GM04504 (cell line): Measurements from ENCODE around the gene FMN2.

Source experiments
- DNase-seq: peaks from one replicate; pipeline ENCODE4 v3.0.0-alpha.2; 2012; ENCODE audit warnings: low read depth

Gene FMN2

DNA sequence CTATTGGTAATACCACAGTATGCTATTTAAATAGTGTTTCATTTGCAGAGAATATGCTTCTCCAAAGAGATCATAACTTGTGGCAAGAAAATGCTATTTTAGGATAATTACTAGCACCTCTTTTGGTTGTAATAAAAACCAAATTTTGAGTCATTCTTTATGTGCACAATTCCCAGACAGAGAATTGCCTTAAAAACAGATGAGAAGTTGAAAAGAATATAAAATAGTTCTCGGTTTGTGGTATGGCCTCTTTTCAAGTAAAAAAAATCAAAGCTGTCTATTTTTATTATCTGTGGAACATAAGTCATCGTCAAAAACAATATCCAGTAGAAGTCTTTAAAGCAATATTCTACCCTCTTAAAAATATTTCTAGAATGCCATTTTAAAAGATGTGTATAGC, 334.4 kb downstream of the FMN2 start:
- no peak for DNase-seq

DNA sequence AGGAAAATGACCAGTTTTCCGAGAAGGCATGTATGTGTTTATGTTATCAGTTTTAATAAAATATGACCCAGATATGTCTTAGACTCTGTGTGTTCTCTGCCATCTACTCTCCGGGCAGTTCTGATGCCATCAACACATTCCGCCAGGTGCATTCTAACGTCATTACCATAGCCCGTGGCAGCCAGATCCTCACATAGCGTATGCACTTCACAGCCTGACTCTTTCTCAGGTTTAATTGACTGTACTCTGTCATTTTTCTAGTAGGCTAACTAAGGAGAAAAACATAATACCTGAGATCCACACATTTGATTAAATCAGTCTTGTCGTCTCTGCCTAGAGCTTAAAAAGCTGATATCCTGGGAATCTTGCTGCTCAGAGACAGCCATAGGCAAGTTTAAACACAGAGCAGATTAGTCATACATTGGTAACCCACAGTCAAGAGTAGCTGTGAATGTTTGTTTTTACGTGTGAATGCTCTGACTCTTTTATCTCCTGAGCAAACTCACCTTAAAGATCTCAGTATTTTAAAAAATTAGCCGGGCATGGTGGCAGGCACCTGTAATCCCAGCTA, 344.4 kb downstream of the FMN2 start:
- DNase-seq, result no peak

DNA sequence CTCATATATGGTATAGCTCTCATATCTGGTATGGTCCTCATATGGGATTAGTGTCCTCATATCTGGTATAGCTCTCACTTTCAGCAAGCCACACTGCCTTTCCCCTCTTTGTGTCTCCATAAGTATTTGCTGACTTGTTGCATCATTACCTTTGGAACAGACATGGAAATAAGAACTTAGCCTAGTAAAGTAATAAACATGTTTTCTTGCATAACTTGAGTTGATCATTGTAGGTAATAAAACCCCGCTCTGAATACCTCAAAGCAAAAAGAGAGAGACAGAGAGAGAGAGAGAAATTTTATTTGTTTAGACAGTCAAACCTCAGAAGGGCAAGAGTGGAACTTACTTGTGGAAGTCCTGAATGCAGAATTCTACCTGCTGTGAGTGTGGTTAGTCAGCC, 350.0 kb downstream of the FMN2 start:
- no peak for DNase-seq

DNA sequence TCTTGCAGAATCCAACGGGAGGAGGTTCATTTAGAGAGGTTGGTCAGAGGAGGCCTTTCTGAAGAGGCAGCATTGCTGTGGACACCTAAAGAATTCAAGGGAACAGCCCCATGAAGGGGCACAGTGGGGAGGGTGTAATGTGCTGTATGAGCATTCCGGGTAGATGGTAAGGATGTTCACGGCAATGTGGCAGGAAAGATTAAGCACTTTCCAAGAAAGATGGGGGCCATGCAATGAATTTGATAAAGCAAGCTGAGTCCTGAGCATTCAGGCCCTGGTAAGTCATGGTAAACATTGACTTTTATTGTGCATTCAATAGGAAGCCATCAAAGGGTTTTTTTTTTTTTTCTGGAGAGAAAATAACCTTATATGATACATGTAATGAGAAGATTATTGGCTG, 353.7 kb downstream of the FMN2 start:
- DNase-seq, result no peak

DNA sequence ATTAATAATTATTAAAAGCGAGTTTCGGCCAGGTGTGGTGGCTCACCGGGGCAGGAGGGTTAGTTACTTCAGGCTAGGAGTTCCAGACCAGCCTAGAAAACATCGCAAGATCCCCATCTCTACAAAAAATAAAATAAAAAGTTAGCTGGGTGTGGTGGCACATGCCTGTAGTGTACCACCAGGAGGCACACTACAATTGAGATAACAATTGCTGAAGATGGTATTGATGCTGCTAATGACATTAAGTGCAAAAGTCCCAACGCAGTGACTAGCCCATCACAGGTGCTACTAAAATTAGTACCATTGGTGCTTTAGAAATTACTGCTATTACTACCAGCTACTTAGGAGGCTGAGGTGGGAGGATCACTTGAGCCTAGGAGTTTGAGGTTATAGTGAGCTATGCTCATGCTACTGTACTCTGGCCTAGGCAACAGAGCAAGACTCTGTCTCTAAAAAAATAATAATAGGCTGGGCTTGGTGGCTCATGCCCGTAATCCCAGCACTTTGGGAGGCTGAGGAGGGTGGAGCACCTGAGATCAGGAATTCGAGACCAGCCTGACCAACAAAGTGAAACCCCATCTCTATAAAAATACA, 363.6 kb downstream of the FMN2 start:
- DNase-seq, result no peak

DNA sequence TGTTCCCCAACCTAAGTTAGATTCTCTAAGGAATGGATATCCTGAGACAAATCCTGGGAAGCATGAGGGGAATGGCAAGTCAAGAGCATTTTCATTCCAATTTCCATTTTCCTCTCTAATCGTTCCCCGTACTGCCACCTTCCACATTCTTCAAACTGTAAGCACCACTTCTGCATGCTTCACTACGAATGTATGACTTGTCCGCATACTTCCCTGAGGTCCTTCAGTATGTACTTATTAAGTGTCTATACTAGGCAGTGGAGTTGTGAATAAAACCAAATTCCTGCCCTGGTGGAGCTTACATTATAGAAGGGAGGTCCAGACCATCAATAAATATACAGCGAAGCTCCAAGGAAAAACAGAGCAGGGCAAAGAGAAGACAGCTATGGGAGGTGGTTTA, 365.5 kb downstream of the FMN2 start:
- no peak for DNase-seq

DNA sequence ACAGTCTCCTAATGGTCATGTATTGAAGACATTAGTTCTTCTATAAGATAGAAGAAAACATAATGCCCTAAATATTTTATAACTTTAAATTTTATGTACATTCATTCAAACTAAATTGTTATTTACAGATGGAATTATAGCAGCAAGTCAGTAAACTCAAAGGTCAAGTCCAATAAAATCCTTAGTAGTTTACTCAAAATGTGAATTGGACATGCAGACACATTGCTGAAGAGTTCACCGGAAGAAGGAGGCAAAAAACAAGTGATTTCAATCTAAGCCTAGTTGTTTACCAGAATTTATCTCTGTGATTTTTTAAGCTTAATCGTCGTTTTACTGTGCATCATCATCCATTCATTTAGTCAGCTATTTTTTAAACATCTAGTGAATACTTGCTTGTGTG, 370.6 kb downstream of the FMN2 start:
- no peak for DNase-seq

DNA sequence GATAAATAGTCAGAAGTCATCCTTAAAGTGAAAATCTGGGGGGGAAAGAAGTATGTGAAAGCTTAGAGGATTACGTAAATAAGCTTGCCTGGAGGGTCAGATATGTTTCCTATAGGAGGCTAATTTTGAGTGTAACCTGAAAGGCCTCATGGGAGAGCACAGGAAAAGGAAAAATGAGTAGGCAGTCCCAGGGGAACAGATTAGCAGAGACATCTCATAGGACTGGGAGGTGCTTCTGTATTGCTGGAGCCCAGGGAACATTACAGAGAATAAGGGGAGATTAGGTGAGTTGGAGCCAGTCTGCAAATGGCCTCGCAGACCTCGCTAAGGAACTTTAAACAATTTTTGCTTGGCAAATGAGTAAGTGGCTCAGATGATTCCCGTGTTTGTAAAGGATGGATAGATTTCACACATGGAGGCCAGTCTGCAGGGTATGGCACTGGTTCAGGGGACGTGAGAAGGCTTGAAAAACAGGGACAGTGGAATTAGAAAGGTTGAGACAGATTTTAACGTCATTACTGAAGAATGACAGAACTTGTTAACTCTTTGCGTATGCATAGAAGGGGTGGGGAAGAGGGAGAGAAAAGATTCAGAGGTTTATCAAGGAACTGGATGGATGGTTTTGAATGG, 371.2 kb downstream of the FMN2 start:
- no peak for DNase-seq

DNA sequence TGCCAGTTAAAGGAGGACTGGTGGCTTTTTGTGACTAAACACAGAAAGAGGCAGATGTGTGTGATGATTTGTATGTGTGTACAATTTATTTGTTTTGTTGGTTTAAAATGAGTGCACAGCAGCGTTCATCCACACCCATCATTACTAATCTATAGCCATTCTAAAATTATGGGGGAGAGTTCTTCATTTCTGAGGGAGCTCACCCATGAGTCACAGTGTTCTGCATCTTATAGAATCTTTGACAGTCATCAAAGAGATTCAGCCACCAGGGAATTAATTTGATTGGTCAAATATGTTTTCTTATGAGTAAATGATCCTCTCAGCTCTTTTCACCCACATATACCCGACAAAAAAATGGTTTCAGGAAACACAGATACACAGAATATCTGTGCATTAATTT, 372.4 kb downstream of the FMN2 start:
- DNase-seq, result no peak

DNA sequence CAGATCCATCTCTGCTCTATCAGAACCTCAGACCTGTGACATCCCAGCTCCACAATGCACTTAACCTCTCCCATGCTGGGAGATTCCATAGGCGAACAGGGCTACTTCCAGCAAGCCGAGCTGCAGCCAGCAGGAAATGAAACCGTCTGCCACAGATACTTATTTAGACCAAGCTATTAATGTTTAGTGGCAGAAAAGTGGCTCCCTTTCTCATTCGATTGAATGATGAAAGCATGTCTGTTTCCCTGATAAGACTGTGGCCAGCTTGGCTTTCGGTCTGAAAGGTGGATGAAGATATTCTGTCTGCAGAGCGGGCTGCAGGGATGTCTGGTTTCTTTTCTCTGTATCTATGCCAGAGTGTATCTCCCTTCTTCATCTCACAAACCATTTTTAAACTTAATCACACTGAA, 373.9 kb downstream of the FMN2 start:
- DNase-seq, result no peak

DNA sequence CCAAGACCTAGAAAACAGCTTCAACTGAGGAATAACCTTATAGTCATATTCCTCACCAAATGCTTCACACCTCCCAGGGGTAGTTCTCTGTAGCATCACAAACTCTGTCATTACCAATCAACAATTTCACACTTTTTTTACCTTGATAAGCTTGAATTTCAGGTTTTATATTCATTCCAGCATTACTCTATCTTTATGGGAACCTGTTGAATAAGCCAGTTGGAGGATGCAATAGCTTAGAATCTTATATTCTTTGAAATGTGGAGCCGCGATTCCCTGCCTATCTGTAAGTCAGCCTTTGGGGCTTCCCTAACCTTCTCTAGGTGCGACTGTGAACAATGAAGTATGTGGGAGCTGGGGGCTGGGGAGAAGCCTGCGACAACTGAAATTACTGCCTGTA, 374.8 kb downstream of the FMN2 start:
- DNase-seq, result no peak

DNA sequence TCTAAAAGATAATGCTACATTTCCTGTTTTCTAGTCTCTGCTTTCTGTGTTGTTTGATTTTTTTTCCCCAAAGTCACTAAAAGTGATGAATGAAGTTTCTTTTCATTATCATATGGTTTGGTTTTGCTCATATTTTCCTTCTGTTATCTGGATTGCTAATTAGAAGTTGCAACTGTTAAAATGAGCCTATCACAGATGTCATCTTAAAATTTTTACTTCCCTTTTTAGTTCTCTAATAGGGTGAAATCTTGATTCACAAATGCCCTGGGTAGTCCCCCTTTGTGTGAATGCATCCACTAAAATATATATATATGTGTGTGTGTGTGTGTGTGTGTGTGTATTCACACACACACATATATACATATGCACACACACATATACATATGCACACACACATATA, 376.2 kb downstream of the FMN2 start:
- DNase-seq, result no peak

DNA sequence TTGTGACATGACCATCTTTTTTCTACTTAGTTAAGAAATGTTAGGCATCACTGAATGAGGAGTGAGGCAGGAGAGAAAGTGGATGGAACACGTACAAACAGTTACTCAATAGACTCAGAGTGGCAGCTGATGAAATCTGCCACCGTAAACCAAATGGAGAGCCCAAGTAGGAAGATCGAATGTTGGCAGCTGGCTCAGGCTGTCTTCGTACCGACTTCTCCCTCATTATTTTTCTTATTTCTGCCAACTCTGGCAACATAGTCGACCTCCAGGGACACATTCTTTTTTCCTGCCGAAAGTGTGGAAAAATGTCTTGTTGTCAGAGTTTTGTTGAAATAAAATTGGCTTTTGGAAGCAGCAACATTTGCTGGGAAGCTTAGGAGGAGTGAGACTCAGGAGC, 377.0 kb downstream of the FMN2 start:
- DNase-seq, result peak; percentile 15

DNA sequence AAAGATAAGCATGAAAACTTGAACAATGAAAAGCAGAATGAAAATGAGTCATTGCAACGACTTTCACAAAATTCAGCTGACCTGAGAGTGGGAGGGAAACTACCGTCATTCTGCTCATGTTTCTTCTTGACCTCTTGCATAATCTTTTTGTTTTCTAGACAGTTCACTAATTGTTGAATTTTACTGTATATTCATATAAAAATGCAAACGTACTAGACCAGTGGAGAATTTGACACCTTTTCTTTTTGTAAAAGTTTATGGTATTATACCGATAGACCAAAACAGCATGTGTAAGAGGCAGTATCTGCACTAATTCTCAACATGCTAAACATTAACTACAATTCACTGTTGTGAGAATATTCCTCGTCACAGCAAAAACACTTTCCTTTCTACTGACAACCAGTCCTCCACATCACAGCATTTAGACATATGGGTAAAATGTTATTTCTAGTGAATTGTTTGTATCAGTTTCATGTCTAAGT, 382.5 kb downstream of the FMN2 start:
- DNase-seq, result no peak

DNA sequence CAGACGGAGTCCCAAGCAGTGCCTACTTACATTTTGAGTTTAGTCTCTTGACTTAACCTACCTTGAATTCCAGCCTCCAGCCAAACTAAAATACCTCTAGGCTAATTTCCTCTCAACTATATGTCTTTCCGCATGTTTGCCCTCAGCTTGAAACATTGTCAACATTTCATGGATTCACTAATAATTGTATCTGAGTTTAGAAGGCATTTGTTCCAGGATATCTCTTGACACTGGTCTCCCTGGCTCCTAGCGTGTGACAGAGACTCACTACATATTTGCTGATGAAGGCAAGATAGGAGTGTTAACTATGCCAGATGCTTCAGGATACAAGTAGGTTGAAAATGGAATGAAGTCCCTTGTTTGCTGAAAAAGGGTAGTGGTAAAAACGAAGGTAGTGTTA, 384.1 kb downstream of the FMN2 start:
- DNase-seq, result no peak

DNA sequence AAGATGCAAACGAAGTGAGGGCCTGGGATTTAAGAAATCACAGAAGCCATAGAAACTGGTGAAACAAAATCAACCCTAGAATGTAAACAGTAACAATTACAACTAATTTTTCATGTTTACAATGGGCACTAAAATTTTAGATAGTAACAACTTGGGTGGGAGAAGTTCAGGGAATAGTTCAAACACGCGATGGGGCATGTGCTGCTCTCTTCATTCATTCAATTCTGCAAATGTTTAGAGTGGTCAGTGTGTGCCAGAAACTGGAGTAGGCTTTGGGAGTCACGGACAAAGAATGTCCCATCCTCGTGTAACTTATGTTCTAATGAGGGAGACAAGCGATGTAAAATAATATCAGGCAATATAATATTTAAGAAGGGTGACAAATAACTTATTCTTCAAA, 386.9 kb downstream of the FMN2 start:
- DNase-seq, result no peak

DNA sequence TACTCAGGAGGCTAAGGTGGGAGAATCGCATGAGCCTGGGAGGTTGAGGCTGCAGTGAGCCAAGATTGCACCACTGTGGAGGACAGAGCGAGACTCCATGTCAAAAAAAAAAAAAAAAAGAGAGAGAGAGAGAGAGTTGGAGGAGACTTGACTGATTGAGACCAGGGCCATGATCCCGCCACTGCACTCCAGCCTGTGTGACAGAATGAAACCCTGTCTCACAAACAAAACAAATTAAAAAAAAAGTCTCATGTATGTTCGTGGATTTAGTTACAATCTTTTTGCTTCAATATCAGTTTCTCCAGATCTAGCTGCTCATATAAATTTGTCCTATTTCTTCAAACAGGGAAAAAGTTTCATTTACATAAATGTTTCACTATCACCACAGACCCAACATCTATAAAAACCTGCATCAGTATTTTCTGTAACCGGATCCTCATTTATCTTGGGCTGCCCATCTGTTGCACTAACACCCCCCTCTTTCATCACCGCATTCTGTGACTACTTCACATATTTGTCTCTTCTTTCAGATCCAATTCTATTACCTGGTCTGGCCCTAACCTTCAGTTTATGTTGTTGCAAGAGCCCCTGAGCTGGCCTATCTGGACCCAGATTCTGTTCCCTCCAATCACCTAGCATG, 393.2 kb downstream of the FMN2 start:
- no peak for DNase-seq

DNA sequence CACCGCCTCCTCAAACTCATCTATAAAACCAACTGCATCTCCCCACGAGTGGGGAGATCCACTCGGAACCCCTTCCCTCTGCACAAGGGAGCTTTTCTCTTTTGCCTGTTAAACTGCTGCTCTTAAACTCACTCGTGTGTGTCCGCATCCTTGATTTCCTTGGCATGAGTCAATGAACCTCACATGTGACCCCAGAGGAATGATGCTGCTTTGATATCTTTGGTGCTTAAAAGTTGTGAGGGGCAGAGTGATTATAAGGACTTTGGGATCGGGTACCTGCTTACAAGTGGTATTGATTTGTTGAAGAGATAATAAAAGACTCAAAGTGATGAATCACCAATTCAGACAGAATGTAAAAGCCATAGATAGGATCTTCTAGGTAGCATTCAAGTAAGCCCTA, 394.9 kb downstream of the FMN2 start:
- DNase-seq, result no peak

DNA sequence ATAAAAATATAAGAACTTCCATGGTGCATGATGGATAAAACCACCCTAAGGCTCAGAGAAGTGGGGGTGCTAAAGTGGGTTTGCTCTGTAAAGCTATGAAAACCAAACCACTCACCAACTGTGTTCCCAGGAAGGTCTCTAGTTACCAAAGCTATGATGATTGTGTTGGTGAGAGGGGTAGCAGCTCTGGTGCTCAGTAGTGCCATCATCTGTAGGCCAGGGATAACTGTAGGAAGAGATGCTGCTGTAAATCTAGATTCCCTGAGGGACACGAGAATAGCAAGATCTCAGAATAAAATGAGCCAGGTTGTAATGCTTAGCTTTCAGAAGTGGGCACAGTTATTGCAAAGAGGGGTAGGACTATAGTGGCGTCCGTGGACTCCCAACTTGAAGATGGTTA, 395.8 kb downstream of the FMN2 start:
- no peak for DNase-seq

DNA sequence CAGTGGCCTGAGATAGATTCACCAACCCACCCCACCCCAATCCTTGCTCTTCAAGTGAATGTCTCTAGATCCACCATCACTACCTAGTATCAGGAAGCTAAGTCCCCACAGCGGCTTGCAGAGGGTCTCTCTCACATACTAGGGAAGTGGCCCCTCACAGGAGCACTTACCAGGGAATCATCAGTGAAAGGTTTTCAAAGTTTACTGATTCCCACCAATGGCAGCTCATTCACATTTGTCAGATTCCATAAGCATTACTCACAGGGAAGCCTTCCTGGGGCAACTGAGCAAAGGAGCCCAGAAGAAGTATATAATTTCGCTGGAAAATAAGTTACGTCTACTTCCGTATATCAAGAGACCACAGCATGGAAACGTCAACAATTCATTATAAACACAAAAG, 399.5 kb downstream of the FMN2 start:
- DNase-seq, result no peak

DNA sequence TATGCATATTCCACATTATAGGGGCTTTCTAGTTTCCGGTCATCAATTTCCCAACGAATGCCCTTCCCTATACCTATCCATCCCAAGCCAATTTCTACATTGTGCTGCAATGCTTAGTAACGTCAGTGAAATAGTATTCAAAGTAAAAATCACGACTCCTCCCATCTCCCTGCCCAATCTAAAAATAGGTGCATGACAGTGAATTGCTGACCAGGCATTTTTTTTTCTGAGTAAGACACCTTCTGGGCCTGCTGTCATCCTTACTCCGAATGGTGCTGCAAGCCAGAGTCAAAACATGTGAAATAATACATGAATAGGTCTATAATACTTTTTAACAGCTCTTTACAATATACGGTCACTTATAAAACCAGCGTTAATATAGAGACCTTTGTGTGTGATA, 400.1 kb downstream of the FMN2 start:
- DNase-seq, result no peak

DNA sequence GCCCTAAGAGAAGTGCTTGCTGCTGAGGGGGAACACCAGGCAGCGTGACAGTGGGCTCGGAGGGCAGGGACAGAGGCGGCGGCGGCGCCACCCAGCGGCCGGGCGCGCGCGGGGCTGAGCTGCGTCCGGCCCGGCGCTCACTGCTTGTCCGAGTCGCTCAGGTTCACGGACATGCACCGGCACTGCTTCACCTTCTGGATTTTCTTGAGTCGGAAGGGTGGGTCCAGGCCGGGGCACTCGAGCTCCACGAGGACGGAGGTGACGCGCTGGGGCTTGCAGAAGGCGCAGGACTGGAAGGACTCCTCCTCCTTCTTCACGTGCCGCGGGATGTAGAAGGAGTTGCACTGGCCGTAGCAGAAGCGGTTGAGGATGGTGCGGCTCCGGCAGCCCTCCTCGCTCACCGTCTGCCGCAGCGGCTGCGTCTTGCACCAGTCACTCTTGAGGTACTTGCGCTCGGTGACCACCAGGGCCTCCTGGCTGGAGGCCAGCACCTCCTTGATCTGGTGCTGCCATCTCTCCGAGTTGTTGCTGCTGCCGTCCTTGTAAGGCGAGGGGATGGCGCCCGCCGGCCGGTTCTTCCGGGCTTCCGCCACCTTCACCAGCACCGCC, 401.3 kb downstream of the FMN2 start:
- DNase-seq, result no peak

DNA sequence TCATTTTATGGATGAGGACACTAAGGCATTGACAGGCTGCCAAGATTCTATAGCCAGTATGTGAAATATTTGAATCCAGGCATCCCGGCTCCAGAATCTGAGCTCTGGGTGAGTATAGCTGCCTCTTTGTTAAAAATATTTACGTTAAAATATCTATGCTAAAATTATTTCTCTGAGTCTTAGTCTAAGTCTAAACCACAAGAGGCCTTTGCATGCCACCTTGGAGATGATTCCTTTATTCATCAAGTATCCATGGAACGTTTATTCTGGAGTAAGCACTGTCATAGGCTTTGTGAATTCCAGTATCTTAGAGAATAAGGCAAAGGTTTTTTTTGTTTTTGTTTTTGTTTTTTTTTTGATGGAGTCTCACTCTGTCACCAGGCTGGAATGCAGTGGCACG, 403.9 kb downstream of the FMN2 start:
- DNase-seq, result no peak
